ENCODE results near the gene NOX3.

GRCh38 chr6:155481215-155481614 is 25.6 kb upstream of the NOX3 start:
- no peak for TF ChIP-seq POLR2A (IDR thresholded peaks at IDR 0.05)
- TF ChIP-seq CTCF (IDR thresholded peaks at IDR 0.05), result no peak
